Natural killer cell (primary cell): ENCODE data around the gene NME7. TPM values are rescaled to one million over a fixed set of nuclear protein-coding genes. Genes with fewer than 3 reads are reported as not detected.
"Not testable (repeated sequence)": the region's sequence is repeated elsewhere in the genome, so short reads cannot be mapped to it uniquely, and the experiment has no call there.

Experiments
- ATAC-seq, 3 donors: fragments of 150-1000 bp in 2 of 3; fragments of 200-7000 bp in 1 of 3; cut with Tn5 transposase; 1 replicate in 1 of 3; 2 replicates in 2 of 3; pipeline ENCODE4 v1.10.0; 2021; ENCODE audit warnings: mild to moderate bottlenecking in 2 of 3, moderate library complexity in 2 of 3
- DNase-seq, 2 donors: peaks; one replicate each; pipeline versions ENCODE4 v3.0.0 to v3.0.0-alpha.2; 2013 to 2021; ENCODE audit warnings: mixed read lengths in 1 of 2
- H3K27ac ChIP-seq: one replicate; pipeline ENCODE4 v1.5.1; 2013; ENCODE audit warnings: mild to moderate bottlenecking, low read length
- H3K27me3 ChIP-seq: one replicate; pipeline ENCODE4 v1.6.1; 2013; ENCODE audit warnings: low read length; ENCODE audit not compliant: control insufficient read depth, insufficient read depth
- H3K36me3 ChIP-seq: one replicate; pipeline ENCODE4 v1.6.1; 2013; ENCODE audit warnings: low read length; ENCODE audit not compliant: control insufficient read depth, insufficient read depth
- H3K4me1 ChIP-seq: one replicate; pipeline ENCODE4 v1.6.1; 2013; ENCODE audit warnings: low read length; ENCODE audit not compliant: control insufficient read depth, insufficient read depth
- H3K4me3 ChIP-seq: one replicate; pipeline ENCODE4 v1.5.1; 2013; ENCODE audit warnings: low read length
- H3K9me3 ChIP-seq: one replicate; pipeline ENCODE4 v1.6.1; 2013; ENCODE audit warnings: low read length; ENCODE audit not compliant: control insufficient read depth, insufficient read depth
- H3K27ac Mint-ChIP-seq, 2 donors: one replicate each; pipeline ENCODE4 v1.8.0; 2022; ENCODE audit warnings: mild to moderate bottlenecking in 2 of 2, mixed read lengths in 2 of 2, moderate library complexity in 1 of 2
- H3K27me3 Mint-ChIP-seq, 2 donors: one replicate each; pipeline ENCODE4 v1.8.0; 2022; ENCODE audit warnings: low read depth in 2 of 2, mixed read lengths in 2 of 2
- H3K36me3 Mint-ChIP-seq: one replicate; pipeline ENCODE4 v1.8.0; 2022; ENCODE audit warnings: mixed read lengths
- H3K4me1 Mint-ChIP-seq, 2 donors: one replicate each; pipeline ENCODE4 v1.8.0; 2022; ENCODE audit warnings: mixed read lengths in 2 of 2
- H3K4me3 Mint-ChIP-seq: one replicate; pipeline ENCODE4 v1.8.0; 2022; ENCODE audit warnings: mild to moderate bottlenecking, moderate library complexity, mixed read lengths
- H3K9me3 Mint-ChIP-seq, 2 donors: one replicate each; pipeline ENCODE4 v1.8.0; 2022; ENCODE audit warnings: mixed read lengths in 2 of 2
- CTCF ChIP-seq: fragments of 200-600 bp; IDR thresholded peaks from one replicate; pipeline ENCODE4 v1.8.0; 2022; ENCODE audit warnings: antibody characterized with exemption
- WGBS: methylation state at CpG from one replicate; pipeline ENCODE4 v1.1.7; 2013; ENCODE audit warnings: missing lambda C conversion rate; ENCODE audit not compliant: insufficient coverage; 5-methylcytosine and 5-hydroxymethylcytosine counted together
- intact Hi-C: fragments of 100-400 bp; cut with micrococcal nuclease; formaldehyde crosslinking; loops from one replicate; pipeline ENCODE4 v1.14.2; 2022
- total RNA-seq, 4 donors: library from RNA; stranded (reverse); fragments of 120-200 nt in 1 of 4; gene quantifications; one replicate each; pipeline versions ENCODE4 v1.2.3 to v1.2.4, GENCODE V29; 2013 to 2022

The NME7 gene
- total RNA-seq, 3 donors from 2014 or later (not counting 1 experiment from before 2014, with no cell fraction given) = 5.2 to 9.9 (median 9.8) TPM

- no peaks in the 10 kb centered on the region for H3K4me1 ChIP-seq
- H3K27ac ChIP-seq = no peak overlapping the region
- H3K9me3 ChIP-seq = no peaks in the 10 kb centered on the region
- 100% methylated on average over 3 of the region's 3 CpGs for WGBS
- Mint-ChIP-seq H3K27me3 (no peaks in the 10 kb centered on the region), H3K9me3 (no peaks in the 10 kb centered on the region), H3K27ac (no peak overlapping the region), H3K4me3 (no peak overlapping the region), H3K4me1 (no peaks in the 10 kb centered on the region), H3K36me3 (no peaks in the 10 kb centered on the region)
- peaks cover 3% of the 10 kb centered on the region for H3K36me3 ChIP-seq
- no peak for TF ChIP-seq CTCF
- intact Hi-C loops = no loop called here
- ATAC-seq (no peak), DNase-seq (no peak)
- no peak overlapping the region for H3K4me3 ChIP-seq
- no peaks in the 10 kb centered on the region for H3K27me3 ChIP-seq
These were observed 241.3 kb downstream of the NME7 start for GRCh38 chr1:169126335-169126734.

GRCh38 chr1:169125597-169125996 lies 242.0 kb downstream of the NME7 start:
- H3K4me1 ChIP-seq, H3K27me3 Mint-ChIP-seq, DNase-seq, H3K9me3 Mint-ChIP-seq, H3K4me3 ChIP-seq, H3K27ac Mint-ChIP-seq, H3K27me3 ChIP-seq, H3K27ac ChIP-seq, H3K36me3 ChIP-seq, intact Hi-C loops, H3K4me1 Mint-ChIP-seq, H3K9me3 ChIP-seq, ATAC-seq, H3K4me3 Mint-ChIP-seq, H3K36me3 Mint-ChIP-seq: not testable (repeated sequence)
- WGBS = 96% methylated on average over 5 of the region's 6 CpGs

GRCh38 chr1:169124459-169124858 lies 243.1 kb downstream of the NME7 start:
- H3K27ac ChIP-seq = no peak overlapping the region
- H3K36me3 Mint-ChIP-seq = no peaks in the 10 kb centered on the region
- no peak overlapping the region for H3K4me3 Mint-ChIP-seq
- H3K4me3 ChIP-seq = no peak overlapping the region
- no peaks in the 10 kb centered on the region for H3K4me1 Mint-ChIP-seq
- no peak for DNase-seq
- H3K36me3 ChIP-seq = peaks cover 3% of the 10 kb centered on the region
- no peaks in the 10 kb centered on the region for H3K4me1 ChIP-seq
- H3K9me3 ChIP-seq = no peaks in the 10 kb centered on the region
- no peak for ATAC-seq
- WGBS = 98% methylated on average over 2 of the region's 2 CpGs
- intact Hi-C loops = no loop called here
- no peak for TF ChIP-seq CTCF
- no peaks in the 10 kb centered on the region for H3K27me3 Mint-ChIP-seq
- no peaks in the 10 kb centered on the region for H3K27me3 ChIP-seq
- no peaks in the 10 kb centered on the region for H3K9me3 Mint-ChIP-seq
- H3K27ac Mint-ChIP-seq = no peak overlapping the region

- H3K4me3 Mint-ChIP-seq = no peak overlapping the region
- ATAC-seq = no peak
- no peaks in the 10 kb centered on the region for H3K9me3 ChIP-seq
- H3K4me1 Mint-ChIP-seq = no peaks in the 10 kb centered on the region
- H3K27ac ChIP-seq = no peak overlapping the region
- intact Hi-C loops = no loop called here
- no peaks in the 10 kb centered on the region for H3K9me3 Mint-ChIP-seq
- no peaks in the 10 kb centered on the region for H3K4me1 ChIP-seq
- H3K27me3 Mint-ChIP-seq = no peaks in the 10 kb centered on the region
- TF ChIP-seq CTCF = no peak
- H3K27me3 ChIP-seq = no peaks in the 10 kb centered on the region
- no peak overlapping the region for H3K4me3 ChIP-seq
- no peaks in the 10 kb centered on the region for H3K36me3 Mint-ChIP-seq
- WGBS = 90% methylated on average over 5 of the region's 6 CpGs
- peaks cover 3% of the 10 kb centered on the region for H3K36me3 ChIP-seq
- DNase-seq = no peak
- H3K27ac Mint-ChIP-seq = no peak overlapping the region
These were observed 244.6 kb downstream of the NME7 start for GRCh38 chr1:169122976-169123375.
